B cell (primary cell): ENCODE data around the gene SPDYE1.
"Not testable (repeated sequence)": the region's sequence is repeated elsewhere in the genome, so short reads cannot be mapped to it uniquely, and the experiment has no call there.

ENCODE experiments used
- CTCF ChIP-seq: fragments of 200-600 bp; IDR thresholded peaks from one replicate; pipeline ENCODE4 v1.8.0; 2022; ENCODE audit warnings: antibody characterized with exemption, mild to moderate bottlenecking
- EZH2 ChIP-seq: IDR thresholded peaks from 2 replicates; pipeline ENCODE4 v1.6.1; 2012; ENCODE audit warnings: borderline replicate concordance, low read depth, mild to moderate bottlenecking, moderate library complexity, low read length; ENCODE audit not compliant: insufficient read depth, poor library complexity, severe bottlenecking

GRCh38 chr7:43966392-43966791, 31.3 kb upstream of the SPDYE1 start:
- not testable (repeated sequence) for TF ChIP-seq CTCF, EZH2
